Activated T-helper 1 cell treated with anti-CD3 and anti-CD28 coated beads, Interleukin-12 subunit alpha, Interleukin-12 subunit beta, Interleukin-2, Interleukin-4 antibody, amounts not matched to agents 30 ng/mL and 10 ng/mL and 1 ng/mL, durations not matched to agents 14 hours and 24 hours and 36 hours (primary cell): ENCODE results near the gene PTMS. TPM values are rescaled to one million over a fixed set of nuclear protein-coding genes. Genes with fewer than 3 reads are reported as not detected.
"Not testable (repeated sequence)": the region's sequence is repeated elsewhere in the genome, so short reads cannot be mapped to it uniquely, and the experiment has no call there.

Experiments used
- DNase-seq: peaks from one replicate; pipeline ENCODE4 v3.0.0; 2021; ENCODE audit warnings: low spot score
- H3K27ac Mint-ChIP-seq: one replicate; pipeline ENCODE4 v1.8.0; 2021; ENCODE audit warnings: mild to moderate bottlenecking, mixed read lengths
- H3K27me3 Mint-ChIP-seq: one replicate; pipeline ENCODE4 v1.8.0; 2022; ENCODE audit warnings: mild to moderate bottlenecking, moderate library complexity, mixed read lengths; ENCODE audit not compliant: insufficient read depth
- H3K36me3 Mint-ChIP-seq: one replicate; pipeline ENCODE4 v1.8.0; 2021; ENCODE audit warnings: low read depth, mixed read lengths
- H3K4me1 Mint-ChIP-seq: one replicate; pipeline ENCODE4 v1.8.0; 2021; ENCODE audit warnings: low read depth, mixed read lengths
- H3K4me3 Mint-ChIP-seq: one replicate; pipeline ENCODE4 v1.8.0; 2021; ENCODE audit warnings: mild to moderate bottlenecking, moderate library complexity, mixed read lengths
- H3K9me3 Mint-ChIP-seq: one replicate; pipeline ENCODE4 v1.8.0; 2021; ENCODE audit warnings: mixed read lengths
- intact Hi-C: fragments of 100-400 bp; cut with micrococcal nuclease; formaldehyde crosslinking; loops from one replicate; pipeline ENCODE4 v1.15.1; 2024
- total RNA-seq: library from RNA; stranded (reverse); gene quantifications from 2 replicates; pipeline ENCODE4 v1.2.3, GENCODE V29; 2022

Gene PTMS
- total RNA-seq, 1 donor from 2014 or later = 262 TPM

DNA sequence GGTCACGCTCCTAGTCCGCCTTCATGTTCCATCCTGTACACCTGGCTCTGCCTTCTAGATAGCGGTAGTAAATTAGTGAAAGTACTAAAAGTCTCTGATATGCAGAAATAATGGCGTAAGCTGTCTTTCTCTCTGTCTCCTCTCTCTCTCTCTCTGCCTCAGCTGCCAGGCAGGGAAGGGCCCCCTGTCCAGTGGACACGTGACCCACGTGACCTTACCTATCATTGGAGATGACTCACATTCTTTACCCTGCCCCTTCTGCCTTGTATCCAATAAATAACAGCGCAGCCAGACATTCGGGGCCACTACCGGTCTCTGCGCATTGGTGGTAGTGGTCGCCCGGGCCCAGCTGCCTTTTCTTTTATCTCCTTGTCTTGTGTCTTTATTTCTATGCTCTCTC is 24.1 kb upstream of the PTMS start:
- H3K36me3 Mint-ChIP-seq, H3K9me3 Mint-ChIP-seq, H3K27me3 Mint-ChIP-seq, H3K27ac Mint-ChIP-seq, H3K4me3 Mint-ChIP-seq, DNase-seq, intact Hi-C loops: not testable (repeated sequence)
- H3K4me1 Mint-ChIP-seq = peaks cover 27% of the 10 kb centered on the region

GRCh38 chr12:6742834-6743233 is 23.3 kb upstream of the PTMS start:
- H3K27me3 Mint-ChIP-seq = no peaks in the 10 kb centered on the region
- H3K36me3 Mint-ChIP-seq = peaks cover 14% of the 10 kb centered on the region
- intact Hi-C loops = loop anchor here (1.0 kb wide), 1 partner anchor 19 kb away; the partner anchor contains the start of gene COPS7A
- H3K4me1 Mint-ChIP-seq = peaks cover 27% of the 10 kb centered on the region
- H3K4me3 Mint-ChIP-seq = no peak overlapping the region
- peaks cover 6% of the 10 kb centered on the region for H3K9me3 Mint-ChIP-seq
- DNase-seq = no peak
- peak overlapping the region; percentile 27 for H3K27ac Mint-ChIP-seq

DNA sequence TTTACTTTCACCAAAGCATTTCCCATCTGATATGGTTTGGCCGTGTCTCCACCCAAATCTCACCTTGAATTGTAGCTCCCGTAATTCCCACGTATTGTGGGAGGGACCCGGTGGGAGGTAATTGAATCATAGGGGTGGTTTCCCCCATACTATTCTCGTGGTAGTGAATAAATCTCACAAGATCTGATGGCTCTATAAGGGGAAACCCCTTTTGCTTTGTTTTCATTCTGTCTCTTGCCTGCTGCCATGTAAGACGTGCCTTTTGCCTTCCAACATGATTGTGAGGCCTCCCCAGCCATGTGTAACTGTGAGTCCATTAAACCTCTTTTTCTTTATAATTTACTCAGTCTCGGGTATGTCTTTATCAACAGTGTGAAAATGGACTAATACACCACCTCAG is 22.9 kb upstream of the PTMS start:
- peaks cover 19% of the 10 kb centered on the region for H3K36me3 Mint-ChIP-seq
- not testable (repeated sequence) for H3K9me3 Mint-ChIP-seq, H3K4me3 Mint-ChIP-seq, H3K27me3 Mint-ChIP-seq, DNase-seq
- H3K4me1 Mint-ChIP-seq = peaks cover 27% of the 10 kb centered on the region
- peak overlapping the region; percentile 27 for H3K27ac Mint-ChIP-seq
- intact Hi-C loops = loop anchor here (1.0 kb wide), 1 partner anchor 19 kb away; the partner anchor contains the start of gene COPS7A

DNA sequence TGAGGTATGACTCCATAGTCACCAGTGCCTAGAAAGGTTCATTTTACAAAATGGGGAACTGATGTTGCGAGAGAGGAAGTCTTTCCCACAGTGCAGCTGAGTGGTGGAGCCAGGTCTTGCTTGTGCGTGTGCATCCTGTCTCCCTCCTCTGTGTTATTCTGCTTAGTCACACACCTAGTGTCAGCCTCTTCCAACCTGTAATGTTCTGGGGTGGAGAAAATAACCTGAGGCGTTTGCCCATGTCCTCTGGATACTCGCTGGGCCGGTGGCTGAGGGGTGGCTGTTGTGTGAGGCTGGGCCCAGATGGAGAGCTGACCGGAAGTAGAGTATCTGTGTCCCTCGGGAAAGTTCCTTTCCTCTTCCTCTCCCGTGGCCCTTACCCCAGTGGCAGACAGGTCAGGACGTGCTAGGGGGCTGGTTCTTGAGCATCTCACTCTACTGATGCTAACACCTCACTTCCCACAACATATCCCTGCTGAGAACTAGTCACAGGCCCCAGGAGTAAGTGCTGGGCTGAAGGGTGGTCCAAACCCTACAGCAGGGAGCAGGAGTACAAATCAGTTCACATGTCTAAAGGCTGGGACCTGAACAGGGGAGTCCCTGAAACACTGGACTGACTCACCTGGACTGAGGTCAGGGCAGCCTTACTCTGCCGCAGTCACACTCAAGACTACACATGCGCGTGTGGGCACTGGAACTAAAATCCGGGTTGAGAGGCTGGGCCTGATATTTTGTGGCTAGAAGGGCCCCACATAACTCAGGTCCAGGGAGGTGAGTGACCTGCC is 20.2 kb upstream of the PTMS start:
- DNase-seq = peak; percentile 29
- no peak overlapping the region for H3K4me3 Mint-ChIP-seq
- peaks cover 32% of the 10 kb centered on the region for H3K4me1 Mint-ChIP-seq
- intact Hi-C loops = no loop called here
- H3K27ac Mint-ChIP-seq = peak overlapping the region; percentile 87
- peaks cover 35% of the 10 kb centered on the region for H3K36me3 Mint-ChIP-seq
- H3K27me3 Mint-ChIP-seq = no peaks in the 10 kb centered on the region
- peaks cover 6% of the 10 kb centered on the region for H3K9me3 Mint-ChIP-seq

DNA sequence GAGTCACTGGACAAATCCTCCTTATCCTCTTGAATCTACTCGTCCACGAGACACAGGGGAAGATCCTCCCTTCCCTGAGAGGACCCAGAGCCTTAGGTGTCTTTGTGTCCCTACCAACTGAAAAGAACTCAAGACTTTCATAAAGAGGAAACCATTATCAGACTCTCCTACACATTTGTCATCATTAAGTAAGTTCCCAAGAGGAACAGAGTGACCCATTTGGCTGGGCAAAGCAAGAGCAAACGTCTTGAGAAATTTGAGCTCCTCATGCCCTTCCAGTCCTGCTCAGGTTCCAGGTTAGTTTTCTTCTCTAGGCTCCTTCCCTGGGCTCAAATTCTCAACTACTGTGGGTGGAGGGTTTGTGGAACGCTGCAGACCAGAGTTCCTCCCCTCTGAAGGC is 18.9 kb upstream of the PTMS start:
- no peak overlapping the region for H3K4me3 Mint-ChIP-seq
- H3K9me3 Mint-ChIP-seq = peaks cover 6% of the 10 kb centered on the region
- DNase-seq = no peak
- intact Hi-C loops = no loop called here
- H3K27ac Mint-ChIP-seq = peak overlapping the region; percentile 78
- H3K27me3 Mint-ChIP-seq = no peaks in the 10 kb centered on the region
- peaks cover 45% of the 10 kb centered on the region for H3K4me1 Mint-ChIP-seq
- peaks cover 44% of the 10 kb centered on the region for H3K36me3 Mint-ChIP-seq

- Mint-ChIP-seq H3K9me3 (no peaks in the 10 kb centered on the region), H3K27ac (no peak overlapping the region), H3K4me3 (no peak overlapping the region), H3K4me1 (peaks cover 40% of the 10 kb centered on the region), H3K36me3 (peaks cover 46% of the 10 kb centered on the region), H3K27me3 (no peaks in the 10 kb centered on the region)
- intact Hi-C loops = no loop called here
- DNase-seq = no peak
These were observed 17.4 kb upstream of the PTMS start for GRCh38 chr12:6748761-6749160.

DNA sequence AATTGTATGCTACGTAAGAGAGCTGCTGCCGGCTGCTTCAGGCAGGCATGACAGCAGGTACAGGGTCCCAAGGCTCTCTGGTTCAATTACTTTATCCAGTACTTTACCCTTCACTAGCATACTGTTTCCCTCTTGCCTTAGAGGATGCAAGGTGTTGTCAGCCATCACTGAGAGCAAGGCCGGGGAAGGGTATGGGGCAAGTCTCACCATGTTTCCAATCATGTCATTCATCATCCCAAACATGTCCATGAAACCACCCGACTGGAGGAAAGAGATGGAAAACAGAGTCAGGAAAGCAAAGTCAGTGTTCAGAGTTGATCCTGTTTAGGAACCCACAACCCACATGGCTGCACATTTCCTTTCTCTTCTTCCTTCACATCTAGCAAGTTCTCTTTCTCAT is 15.7 kb upstream of the PTMS start:
- Mint-ChIP-seq H3K9me3 (no peaks in the 10 kb centered on the region), H3K27ac (no peak overlapping the region), H3K27me3 (no peaks in the 10 kb centered on the region), H3K36me3 (peaks cover 42% of the 10 kb centered on the region), H3K4me1 (peaks cover 38% of the 10 kb centered on the region), H3K4me3 (peak overlapping the region; percentile 54)
- intact Hi-C loops = no loop called here
- DNase-seq = no peak

DNA sequence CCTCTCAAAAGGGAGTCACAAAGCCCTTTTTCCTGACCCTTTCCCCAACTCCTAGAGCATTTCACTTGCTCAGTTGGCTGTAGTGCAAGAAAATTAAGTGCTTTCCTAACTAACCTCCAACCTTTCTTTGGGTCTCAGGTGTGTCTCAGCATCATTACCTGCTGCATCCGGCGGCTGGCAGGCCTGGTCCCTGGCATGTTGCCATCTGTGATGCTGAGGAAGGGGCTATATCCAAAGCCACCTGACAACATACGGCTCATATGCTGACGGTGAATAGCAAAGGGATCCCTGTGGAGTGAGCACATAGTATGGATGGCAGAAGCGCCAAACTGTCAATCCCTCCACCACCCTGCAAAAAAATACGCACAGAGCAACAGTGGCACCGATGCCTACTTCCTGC is 14.4 kb upstream of the PTMS start:
- Mint-ChIP-seq H3K9me3 (no peaks in the 10 kb centered on the region), H3K36me3 (peaks cover 40% of the 10 kb centered on the region), H3K4me3 (peak overlapping the region; percentile 94), H3K4me1 (peaks cover 32% of the 10 kb centered on the region), H3K27ac (peak overlapping the region; percentile 47), H3K27me3 (no peaks in the 10 kb centered on the region)
- DNase-seq = no peak
- intact Hi-C loops = no loop called here

DNA sequence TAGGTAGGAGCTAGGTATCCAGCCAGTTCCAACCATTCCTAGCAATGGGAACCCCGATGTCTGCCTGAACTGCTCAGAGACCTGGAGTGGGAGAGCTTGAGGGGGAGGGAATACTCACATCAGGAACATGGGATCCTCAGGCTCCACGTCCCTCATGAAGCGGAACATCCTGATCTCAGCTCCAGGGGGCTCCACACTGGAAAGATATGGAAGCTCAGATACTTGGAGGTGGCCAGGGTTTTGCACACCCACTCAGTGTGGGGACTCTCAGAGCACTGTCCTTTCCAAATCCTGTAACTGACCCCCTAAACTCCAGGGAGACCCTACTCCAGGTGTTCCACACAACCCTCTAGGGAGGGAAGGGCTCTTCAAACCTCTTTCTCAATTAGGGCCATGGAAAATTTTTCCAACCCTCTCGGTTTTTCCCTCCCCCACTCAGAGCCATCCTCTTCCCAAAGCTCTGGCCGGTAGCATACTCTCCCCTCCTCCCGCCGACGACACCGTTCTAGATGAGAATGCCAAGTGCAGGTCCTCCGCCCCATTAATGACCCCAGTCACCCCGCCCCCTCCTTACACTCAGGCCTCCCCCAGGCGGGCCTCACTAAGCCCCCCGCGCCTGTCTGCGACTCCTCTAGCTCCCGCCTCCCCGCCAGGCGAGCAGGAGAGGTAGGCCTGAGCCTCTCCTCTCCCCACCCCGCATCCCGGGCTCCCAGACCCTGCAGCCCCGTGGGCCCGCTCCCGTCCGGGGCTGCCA is 13.8 kb upstream of the PTMS start:
- DNase-seq = no peak
- H3K36me3 Mint-ChIP-seq = peaks cover 36% of the 10 kb centered on the region
- peak overlapping the region; percentile 89 for H3K27ac Mint-ChIP-seq

DNA sequence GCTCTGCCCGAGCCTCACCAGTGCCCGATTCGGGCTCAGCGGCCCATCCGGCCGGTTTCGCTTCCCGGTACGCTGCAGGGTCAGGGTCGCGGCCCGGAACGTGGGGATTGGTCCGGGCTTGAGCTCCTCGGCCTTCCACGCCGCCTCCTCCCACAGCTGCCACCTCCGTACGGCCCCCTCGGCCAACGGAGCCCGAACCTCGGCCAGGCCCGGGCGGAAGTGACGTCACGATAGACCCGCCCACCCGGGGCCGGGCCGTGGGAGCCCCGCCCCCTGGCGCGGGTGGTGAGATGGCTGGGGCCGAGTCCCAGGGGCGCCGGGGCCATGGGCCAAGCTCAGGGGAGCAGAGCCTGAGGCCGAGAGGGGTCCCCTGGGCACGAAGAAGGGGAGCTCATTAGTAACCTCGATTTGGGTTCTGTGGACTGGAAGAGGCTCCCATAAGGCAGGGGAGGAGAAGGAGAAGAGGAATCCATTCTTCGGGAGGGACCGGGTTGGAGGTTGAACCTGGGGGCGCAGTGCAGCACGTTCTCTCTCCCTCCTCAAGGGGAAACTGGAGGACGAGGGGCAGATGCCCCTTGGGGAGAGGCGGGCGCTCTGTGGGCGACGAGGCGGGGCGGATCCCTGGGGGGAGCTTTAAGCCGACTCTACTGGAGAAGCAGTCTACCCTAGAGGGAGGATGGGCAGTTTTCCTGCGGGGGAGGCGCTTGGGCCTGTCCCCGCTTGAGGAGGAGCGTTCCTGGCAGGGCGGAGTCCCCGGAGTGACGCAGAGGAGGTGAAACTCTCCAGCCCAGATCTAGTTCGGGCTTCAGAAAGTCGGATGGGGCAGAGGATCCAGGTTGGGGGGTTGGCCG is 13.0 kb upstream of the PTMS start, which contains the start of gene MLF2:
MLF2 (minus strand) TSS at position 221 of the 851 bp plus-strand sequence. CDS start 807 bp downstream, outside the sequence.
- H3K27ac Mint-ChIP-seq = peak within 1 kb of the TSS; percentile 96
- H3K9me3 Mint-ChIP-seq = no peaks in the 10 kb centered on the region
- intact Hi-C loops = loop anchor here (1.0 kb wide), 12 partner anchors 11 to 259 kb away; partner anchors contain the start of genes CD4, CHD4, COPS7A and IFFO1
- H3K4me3 Mint-ChIP-seq = peak within 1 kb of the TSS; percentile 94
- H3K36me3 Mint-ChIP-seq = peaks cover 28% of the 10 kb centered on the region
- peaks cover 32% of the 10 kb centered on the region for H3K4me1 Mint-ChIP-seq
- DNase-seq = peak; percentile 97
- no peaks in the 10 kb centered on the region for H3K27me3 Mint-ChIP-seq

More for the DNA sequence above, 13.8 kb upstream of the PTMS start:
- Mint-ChIP-seq H3K4me1 (peaks cover 32% of the 10 kb centered on the region), H3K4me3 (peak overlapping the region; percentile 94), H3K9me3 (no peaks in the 10 kb centered on the region), H3K27me3 (no peaks in the 10 kb centered on the region)
- intact Hi-C loops = no loop called here

- intact Hi-C loops = loop anchor here (1.0 kb wide), 12 partner anchors 10 to 260 kb away; partner anchors contain the start of genes CD4, CHD4, COPS7A and IFFO1
- peak overlapping the region; percentile 94 for H3K4me3 Mint-ChIP-seq
- H3K9me3 Mint-ChIP-seq = no peaks in the 10 kb centered on the region
- peaks cover 38% of the 10 kb centered on the region for H3K4me1 Mint-ChIP-seq
- no peak for DNase-seq
- peak overlapping the region; percentile 96 for H3K27ac Mint-ChIP-seq
- H3K36me3 Mint-ChIP-seq = peaks cover 26% of the 10 kb centered on the region
- no peaks in the 10 kb centered on the region for H3K27me3 Mint-ChIP-seq
These were observed 12.3 kb upstream of the PTMS start for GRCh38 chr12:6753772-6754356.

GRCh38 chr12:6754411-6754810 is 11.8 kb upstream of the PTMS start:
- Mint-ChIP-seq H3K27ac (no peak overlapping the region), H3K4me3 (peak overlapping the region; percentile 15), H3K27me3 (no peaks in the 10 kb centered on the region), H3K9me3 (no peaks in the 10 kb centered on the region), H3K4me1 (peaks cover 42% of the 10 kb centered on the region), H3K36me3 (peaks cover 21% of the 10 kb centered on the region)
- no peak for DNase-seq
- intact Hi-C loops = no loop called here
